ENCODE measurements around the gene PRRC2B.

DNA sequence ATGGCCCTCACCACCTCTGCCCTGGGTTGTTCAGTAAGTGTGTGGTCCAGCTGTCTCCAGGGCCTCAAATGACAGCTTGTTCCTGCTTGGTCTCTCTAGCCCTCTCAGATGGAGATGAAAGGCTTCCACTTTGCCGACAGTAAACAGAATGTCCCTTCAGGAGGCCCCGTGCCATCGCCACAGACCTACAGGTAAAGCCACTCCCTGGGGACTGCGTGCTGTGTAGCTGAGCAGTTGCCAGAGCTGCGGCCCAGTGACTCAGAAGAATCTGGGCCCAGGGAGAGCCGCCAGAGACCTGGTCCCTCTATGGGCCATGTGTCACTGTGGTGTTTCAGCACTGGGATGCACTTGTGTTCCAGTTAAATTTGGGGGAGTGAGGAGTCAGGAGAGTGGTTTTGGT is 98.2 kb downstream of the PRRC2B start:
- no peak for TF ChIP-seq CTCF (IDR thresholded peaks at IDR 0.05; ENCODE audit: poor library complexity)
- TF ChIP-seq EZH2phosphoT487 (IDR thresholded peaks at IDR 0.05; ENCODE audit: low read depth, severe bottlenecking, unreplicated experiment) = no peak
